ENCODE results near the gene TPGS2.

GRCh38 chr18:36819621-36820020 lies 9.2 kb downstream of the TPGS2 start:
- TF ChIP-seq, protein P1, sequence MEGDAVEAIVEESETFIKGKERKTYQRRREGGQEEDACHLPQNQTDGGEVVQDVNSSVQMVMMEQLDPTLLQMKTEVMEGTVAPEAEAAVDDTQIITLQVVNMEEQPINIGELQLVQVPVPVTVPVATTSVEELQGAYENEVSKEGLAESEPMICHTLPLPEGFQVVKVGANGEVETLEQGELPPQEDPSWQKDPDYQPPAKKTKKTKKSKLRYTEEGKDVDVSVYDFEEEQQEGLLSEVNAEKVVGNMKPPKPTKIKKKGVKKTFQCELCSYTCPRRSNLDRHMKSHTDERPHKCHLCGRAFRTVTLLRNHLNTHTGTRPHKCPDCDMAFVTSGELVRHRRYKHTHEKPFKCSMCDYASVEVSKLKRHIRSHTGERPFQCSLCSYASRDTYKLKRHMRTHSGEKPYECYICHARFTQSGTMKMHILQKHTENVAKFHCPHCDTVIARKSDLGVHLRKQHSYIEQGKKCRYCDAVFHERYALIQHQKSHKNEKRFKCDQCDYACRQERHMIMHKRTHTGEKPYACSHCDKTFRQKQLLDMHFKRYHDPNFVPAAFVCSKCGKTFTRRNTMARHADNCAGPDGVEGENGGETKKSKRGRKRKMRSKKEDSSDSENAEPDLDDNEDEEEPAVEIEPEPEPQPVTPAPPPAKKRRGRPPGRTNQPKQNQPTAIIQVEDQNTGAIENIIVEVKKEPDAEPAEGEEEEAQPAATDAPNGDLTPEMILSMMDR (IDR thresholded peaks at IDR 0.05), result no peak
- no peak for TF ChIP-seq POLR2A (IDR thresholded peaks at IDR 0.05)

Measured in Peyer's patch (tissue), 4 donors.